Glutamatergic neuron (in vitro differentiated cells): Measurements from ENCODE around the gene PPFIBP1. TPM values are rescaled to one million over a fixed set of nuclear protein-coding genes. Genes with fewer than 3 reads are reported as not detected.

ENCODE experiments used
- DNase-seq: peaks from one replicate; pipeline ENCODE4 v3.0.0; 2022
- H3K27ac Mint-ChIP-seq: one replicate; pipeline ENCODE4 v1.8.0; 2020; ENCODE audit warnings: mild to moderate bottlenecking, mixed read lengths, inconsistent platforms; ENCODE audit not compliant: unreplicated experiment
- H3K27me3 Mint-ChIP-seq: one replicate; pipeline ENCODE4 v1.8.0; 2020; ENCODE audit warnings: mild to moderate bottlenecking, moderate library complexity, mixed read lengths, inconsistent platforms; ENCODE audit not compliant: unreplicated experiment
- H3K36me3 Mint-ChIP-seq: one replicate; pipeline ENCODE4 v1.8.0; 2020; ENCODE audit warnings: mild to moderate bottlenecking, mixed read lengths, inconsistent platforms; ENCODE audit not compliant: unreplicated experiment
- H3K4me1 Mint-ChIP-seq: one replicate; pipeline ENCODE4 v1.8.0; 2020; ENCODE audit warnings: mild to moderate bottlenecking, low read depth, mixed read lengths, inconsistent platforms; ENCODE audit not compliant: unreplicated experiment
- H3K4me3 Mint-ChIP-seq: one replicate; pipeline ENCODE4 v1.8.0; 2020; ENCODE audit warnings: mild to moderate bottlenecking, mixed read lengths, inconsistent platforms; ENCODE audit not compliant: unreplicated experiment
- H3K9me3 Mint-ChIP-seq: one replicate; pipeline ENCODE4 v1.8.0; 2020; ENCODE audit warnings: mild to moderate bottlenecking, moderate library complexity, mixed read lengths, inconsistent platforms; ENCODE audit not compliant: unreplicated experiment
- total RNA-seq: library from RNA; stranded (reverse); fragmentation: NEBNext Ultra II Directional; extraction: Animal tissue kit (Norgen Biotek cat#: 25700); gene quantifications from one replicate; pipeline ENCODE4 v1.2.1, GENCODE V29; 2021; ENCODE audit not compliant: unreplicated experiment
- TF ChIP-seq, protein P1 (sequence below): fragments of 200-600 bp; sonication (generic); IDR thresholded peaks from one replicate; pipeline ENCODE4 v1.5.0; 2021; ENCODE audit not compliant: partially characterized antibody, unreplicated experiment

Gene PPFIBP1
- total RNA-seq, 1 donor from 2014 or later, result 43.0 TPM

DNA sequence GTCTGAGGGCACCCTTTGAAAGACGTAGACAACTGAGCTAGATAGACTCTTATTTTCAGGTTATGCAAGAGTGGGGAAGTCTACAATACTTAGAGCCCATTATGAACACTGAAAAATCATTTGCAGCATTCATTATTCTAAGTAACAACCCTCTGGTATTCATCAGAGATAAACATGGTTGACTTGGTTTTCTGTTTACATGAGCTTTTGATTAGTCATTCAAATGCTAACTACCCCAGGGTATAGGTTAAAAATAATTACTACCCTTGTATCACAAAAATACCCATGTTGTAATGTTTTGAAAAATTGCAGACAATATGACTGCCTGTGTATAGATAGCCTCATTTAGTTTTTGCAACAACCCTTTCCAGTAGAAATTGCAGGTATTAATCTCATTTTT lies 78.5 kb downstream of the PPFIBP1 start:
- no peak overlapping the region for H3K4me3 Mint-ChIP-seq
- no peaks in the 10 kb centered on the region for H3K4me1 Mint-ChIP-seq
- no peak for DNase-seq
- H3K27me3 Mint-ChIP-seq, result no peaks in the 10 kb centered on the region
- peaks cover 14% of the 10 kb centered on the region for H3K36me3 Mint-ChIP-seq
- peaks cover 1% of the 10 kb centered on the region for H3K9me3 Mint-ChIP-seq
- TF ChIP-seq, protein P1, sequence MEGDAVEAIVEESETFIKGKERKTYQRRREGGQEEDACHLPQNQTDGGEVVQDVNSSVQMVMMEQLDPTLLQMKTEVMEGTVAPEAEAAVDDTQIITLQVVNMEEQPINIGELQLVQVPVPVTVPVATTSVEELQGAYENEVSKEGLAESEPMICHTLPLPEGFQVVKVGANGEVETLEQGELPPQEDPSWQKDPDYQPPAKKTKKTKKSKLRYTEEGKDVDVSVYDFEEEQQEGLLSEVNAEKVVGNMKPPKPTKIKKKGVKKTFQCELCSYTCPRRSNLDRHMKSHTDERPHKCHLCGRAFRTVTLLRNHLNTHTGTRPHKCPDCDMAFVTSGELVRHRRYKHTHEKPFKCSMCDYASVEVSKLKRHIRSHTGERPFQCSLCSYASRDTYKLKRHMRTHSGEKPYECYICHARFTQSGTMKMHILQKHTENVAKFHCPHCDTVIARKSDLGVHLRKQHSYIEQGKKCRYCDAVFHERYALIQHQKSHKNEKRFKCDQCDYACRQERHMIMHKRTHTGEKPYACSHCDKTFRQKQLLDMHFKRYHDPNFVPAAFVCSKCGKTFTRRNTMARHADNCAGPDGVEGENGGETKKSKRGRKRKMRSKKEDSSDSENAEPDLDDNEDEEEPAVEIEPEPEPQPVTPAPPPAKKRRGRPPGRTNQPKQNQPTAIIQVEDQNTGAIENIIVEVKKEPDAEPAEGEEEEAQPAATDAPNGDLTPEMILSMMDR, result no peak
- H3K27ac Mint-ChIP-seq, result no peak overlapping the region

GRCh38 chr12:27604431-27604830 lies 80.4 kb downstream of the PPFIBP1 start:
- Mint-ChIP-seq H3K4me1 (peaks cover 3% of the 10 kb centered on the region), H3K27ac (no peak overlapping the region), H3K9me3 (peaks cover 1% of the 10 kb centered on the region), H3K27me3 (no peaks in the 10 kb centered on the region), H3K4me3 (no peak overlapping the region), H3K36me3 (peaks cover 6% of the 10 kb centered on the region)
- TF ChIP-seq, protein P1, result no peak
- no peak for DNase-seq

DNA sequence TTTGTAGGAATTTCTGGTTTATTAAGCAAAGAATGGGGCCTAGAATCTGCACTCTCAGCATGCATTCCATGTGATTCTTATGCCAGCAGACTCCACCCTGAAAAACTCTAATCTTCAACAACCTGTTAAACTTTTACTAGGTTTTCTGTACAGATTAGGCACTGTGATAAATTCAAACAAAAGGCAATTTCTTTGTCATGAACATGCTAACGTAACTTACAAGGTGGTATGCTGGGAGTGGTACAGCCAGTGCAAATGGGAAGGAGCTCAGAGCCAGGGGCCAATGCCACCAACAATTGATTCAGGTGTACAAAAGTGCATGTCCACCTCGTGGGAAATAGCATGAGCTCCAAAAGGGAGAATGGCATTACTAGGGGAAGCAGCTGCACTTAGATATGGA lies 83.0 kb downstream of the PPFIBP1 start:
- no peak overlapping the region for H3K4me3 Mint-ChIP-seq
- peaks cover 1% of the 10 kb centered on the region for H3K9me3 Mint-ChIP-seq
- TF ChIP-seq, protein P1, result no peak
- peaks cover 5% of the 10 kb centered on the region for H3K4me1 Mint-ChIP-seq
- no peak for DNase-seq
- H3K27ac Mint-ChIP-seq, result no peak overlapping the region
- peaks cover 6% of the 10 kb centered on the region for H3K36me3 Mint-ChIP-seq
- H3K27me3 Mint-ChIP-seq, result no peaks in the 10 kb centered on the region

GRCh38 chr12:27607591-27607990 lies 83.6 kb downstream of the PPFIBP1 start:
- Mint-ChIP-seq H3K27me3 (no peaks in the 10 kb centered on the region), H3K4me3 (no peak overlapping the region), H3K9me3 (peaks cover 1% of the 10 kb centered on the region), H3K36me3 (peaks cover 6% of the 10 kb centered on the region), H3K4me1 (peaks cover 5% of the 10 kb centered on the region), H3K27ac (no peak overlapping the region)
- DNase-seq, result no peak
- TF ChIP-seq, protein P1, result no peak

DNA sequence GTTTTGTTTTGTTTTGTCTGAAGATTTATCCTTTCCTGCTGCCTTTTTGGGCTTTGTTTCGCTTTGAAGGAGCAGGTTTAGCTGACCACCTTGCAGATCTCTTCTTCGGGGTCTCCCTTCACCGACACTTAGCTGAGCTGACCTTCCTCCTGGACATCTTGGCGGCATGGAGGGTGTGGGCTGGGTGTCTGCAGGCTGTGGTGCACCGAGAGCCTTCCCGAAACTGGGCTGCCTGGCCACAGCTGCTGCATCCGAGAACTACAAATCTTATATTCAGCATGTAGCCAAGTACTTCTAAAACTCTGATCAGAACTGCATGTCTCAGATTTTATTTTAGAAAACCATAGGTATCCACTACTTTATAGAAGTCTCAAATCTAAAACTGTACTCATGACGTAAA lies 84.9 kb downstream of the PPFIBP1 start:
- H3K9me3 Mint-ChIP-seq, result peaks cover 1% of the 10 kb centered on the region
- DNase-seq, result no peak
- H3K27me3 Mint-ChIP-seq, result peaks cover 2% of the 10 kb centered on the region
- peaks cover 2% of the 10 kb centered on the region for H3K36me3 Mint-ChIP-seq
- no peak overlapping the region for H3K27ac Mint-ChIP-seq
- TF ChIP-seq, protein P1, result no peak
- peaks cover 5% of the 10 kb centered on the region for H3K4me1 Mint-ChIP-seq
- no peak overlapping the region for H3K4me3 Mint-ChIP-seq
